ENCODE data around the gene IFIH1.
A peak's percentile ranks its signal among the peaks of the same experiment; 100 is the strongest.

IFIH1 gene

GRCh38 chr2:162342321-162342720 lies 23.8 kb upstream of the IFIH1 start:
- no peak for TF ChIP-seq CTCF (conservative IDR thresholded peaks at IDR 0.05; ENCODE audit: low read depth, low read length)
- H3K4me3 ChIP-seq (ENCODE audit: low read length): no peak overlapping the region
- no peak for DNase-seq (ENCODE audit: low read depth)

- H3K4me3 ChIP-seq (ENCODE audit: low read length): no peak overlapping the region
- TF ChIP-seq CTCF (conservative IDR thresholded peaks at IDR 0.05; ENCODE audit: low read depth, low read length): no peak
- DNase-seq (ENCODE audit: low read depth): no peak
Measured at GRCh38 chr2:162340822-162341221, 22.3 kb upstream of the IFIH1 start.

- no peak for DNase-seq (ENCODE audit: low read depth)
- no peak for TF ChIP-seq CTCF (conservative IDR thresholded peaks at IDR 0.05; ENCODE audit: low read depth, low read length)
- no peak overlapping the region for H3K4me3 ChIP-seq (ENCODE audit: low read length)
Measured at GRCh38 chr2:162337868-162338267, 19.4 kb upstream of the IFIH1 start.

- no peak overlapping the region for H3K4me3 ChIP-seq (ENCODE audit: low read length)
- no peak for DNase-seq (ENCODE audit: low read depth)
- peak; percentile 47 for TF ChIP-seq CTCF (conservative IDR thresholded peaks at IDR 0.05; ENCODE audit: low read depth, low read length)
Measured at GRCh38 chr2:162333968-162334367, 15.5 kb upstream of the IFIH1 start.

- no peak for TF ChIP-seq CTCF (conservative IDR thresholded peaks at IDR 0.05; ENCODE audit: low read depth, low read length)
- no peak overlapping the region for H3K4me3 ChIP-seq (ENCODE audit: low read length)
- no peak for DNase-seq (ENCODE audit: low read depth)
Measured at GRCh38 chr2:162330881-162331280, 12.4 kb upstream of the IFIH1 start.

- no peak for TF ChIP-seq CTCF (conservative IDR thresholded peaks at IDR 0.05; ENCODE audit: low read depth, low read length)
- H3K4me3 ChIP-seq (ENCODE audit: low read length): no peak overlapping the region
- DNase-seq (ENCODE audit: low read depth): no peak
Measured at GRCh38 chr2:162328424-162329157, 10.1 kb upstream of the IFIH1 start.

- TF ChIP-seq CTCF (conservative IDR thresholded peaks at IDR 0.05; ENCODE audit: low read depth, low read length): no peak
- DNase-seq (ENCODE audit: low read depth): no peak
- no peak overlapping the region for H3K4me3 ChIP-seq (ENCODE audit: low read length)
Measured at GRCh38 chr2:162327806-162328205, 9.3 kb upstream of the IFIH1 start.
